ENCODE data around the gene GTSF1L. TPM values are rescaled to one million over a fixed set of nuclear protein-coding genes. Genes with fewer than 3 reads are reported as not detected.

Gene GTSF1L
- total RNA-seq, 4 donors from 2014 or later, result not detected

GRCh38 chr20:43767686-43768474, 41.1 kb upstream of the GTSF1L start:
- Histone ChIP-seq H3K27ac (replicated peaks in 1 of 4) (peak overlapping the region in 3 of 4 donors; percentile 42 to 60 (median 57)), H3K27me3 (peaks cover 0 to 7% (median 0%) of the 10 kb centered on the region in 4 donors), H3K4me3 (no peak overlapping the region), H3K36me3 (no peaks in the 10 kb centered on the region), H3K9me3 (no peaks in the 10 kb centered on the region), H3K4me1 (peaks cover 11 to 34% (median 23%) of the 10 kb centered on the region in 4 donors)
- no peak for DNase-seq (ENCODE audit: extremely low spot score)
- 30% methylated on average over 5 of the region's 5 CpGs for WGBS
- intact Hi-C loops (cut with DNase I), result no loop called here
- TF ChIP-seq EP300 (IDR thresholded peaks at IDR 0.05) (no peak), POLR2A (IDR thresholded peaks at IDR 0.05; ENCODE audit: low read depth) (no peak), CTCF (IDR thresholded peaks at IDR 0.05) (peak; percentile 9 to 35 (median 15)), POLR2AphosphoS5 (IDR thresholded peaks at IDR 0.05) (peak; percentile 37 to 43)

- Histone ChIP-seq H3K27me3 (peaks cover 0 to 7% (median 0%) of the 10 kb centered on the region in 4 donors), H3K27ac (replicated peaks in 1 of 4) (peak overlapping the region in 3 of 4 donors; percentile 42 to 60 (median 57)), H3K9me3 (no peaks in the 10 kb centered on the region), H3K4me3 (no peak overlapping the region), H3K4me1 (peaks cover 11 to 43% (median 29%) of the 10 kb centered on the region in 4 donors), H3K36me3 (no peaks in the 10 kb centered on the region)
- no peak for TF ChIP-seq CTCF (IDR thresholded peaks at IDR 0.05)
- TF ChIP-seq EP300 (IDR thresholded peaks at IDR 0.05), result no peak
- no peak for TF ChIP-seq POLR2A (IDR thresholded peaks at IDR 0.05; ENCODE audit: low read depth)
- no peak for TF ChIP-seq POLR2AphosphoS5 (IDR thresholded peaks at IDR 0.05)
- DNase-seq (ENCODE audit: extremely low spot score), result no peak
- WGBS, result 73% methylated on average over 4 of the region's 9 CpGs
- intact Hi-C loops (cut with DNase I), result no loop called here
Observed at GRCh38 chr20:43766917-43767316, 40.1 kb upstream of the GTSF1L start.

- H3K27ac ChIP-seq (replicated peaks in 1 of 4), result peak overlapping the region in 3 of 4 donors; percentile 42 to 60 (median 57)
- H3K4me3 ChIP-seq, result no peak overlapping the region
- DNase-seq (ENCODE audit: extremely low spot score), result no peak
- 49% methylated on average over 6 of the region's 6 CpGs for WGBS
- peaks cover 11 to 49% (median 34%) of the 10 kb centered on the region in 4 donors for H3K4me1 ChIP-seq
- H3K36me3 ChIP-seq, result no peaks in the 10 kb centered on the region
- intact Hi-C loops (cut with DNase I), result no loop called here
- no peak for TF ChIP-seq EP300 (IDR thresholded peaks at IDR 0.05)
- no peak for TF ChIP-seq CTCF (IDR thresholded peaks at IDR 0.05)
- no peak for TF ChIP-seq POLR2A (IDR thresholded peaks at IDR 0.05; ENCODE audit: low read depth)
- TF ChIP-seq POLR2AphosphoS5 (IDR thresholded peaks at IDR 0.05), result peak; percentile 40 to 66
- peaks cover 0 to 7% (median 0%) of the 10 kb centered on the region in 4 donors for H3K27me3 ChIP-seq
- no peaks in the 10 kb centered on the region for H3K9me3 ChIP-seq
Observed at GRCh38 chr20:43766385-43766784, 39.6 kb upstream of the GTSF1L start.

GRCh38 chr20:43765916-43766315, 39.1 kb upstream of the GTSF1L start:
- H3K4me1 ChIP-seq, result peaks cover 11 to 53% (median 39%) of the 10 kb centered on the region in 4 donors
- H3K27me3 ChIP-seq, result peaks cover 0 to 7% (median 0%) of the 10 kb centered on the region in 4 donors
- no peak for DNase-seq (ENCODE audit: extremely low spot score)
- TF ChIP-seq POLR2A (IDR thresholded peaks at IDR 0.05; ENCODE audit: low read depth) (no peak), EP300 (IDR thresholded peaks at IDR 0.05) (no peak), CTCF (IDR thresholded peaks at IDR 0.05) (no peak), POLR2AphosphoS5 (IDR thresholded peaks at IDR 0.05) (no peak)
- 54% methylated on average over 7 of the region's 7 CpGs for WGBS
- intact Hi-C loops (cut with DNase I), result no loop called here
- H3K27ac ChIP-seq (replicated peaks in 1 of 4), result peak overlapping the region in 1 of 4 donors; percentile 38
- no peaks in the 10 kb centered on the region for H3K9me3 ChIP-seq
- no peak overlapping the region for H3K4me3 ChIP-seq
- no peaks in the 10 kb centered on the region for H3K36me3 ChIP-seq
